ENCODE data around the gene ITGB7.

The ITGB7 gene

GRCh38 chr12:53219292-53219955, 12.4 kb upstream of the ITGB7 start:
- CTCF ChIA-PET, result interaction anchor here (0.5 to 1.6 kb wide), 6 partner anchors 32 to 153 kb away, joined by 3 to 5 read pairs (median 4); partner anchors contain the start of genes AAAS and PFDN5
- Histone ChIP-seq H3K4me3 (ENCODE audit: low read depth, low read length) (peak overlapping the region; percentile 28), H3K9me3 (ENCODE audit: control insufficient read depth, insufficient read depth, low read depth, low read length) (no peaks in the 10 kb centered on the region), H3K36me3 (ENCODE audit: control insufficient read depth in 2 of 2, insufficient read depth in 1 of 2, low read length in 2 of 2) (peaks cover 0 to 5% of the 10 kb centered on the region in 2 experiments; a peak in 1 of 3 replicates), H3K27ac (ENCODE audit: extremely low read depth, low read depth, low read length) (no peak overlapping the region), H3K4me1 (ENCODE audit: control insufficient read depth, insufficient read depth, low read length) (peaks cover 4% of the 10 kb centered on the region)
- TF ChIP-seq ZFP69B (tag by site-specific recombination; IDR thresholded peaks at IDR 0.05) (peak; percentile 24; the same call in 1 of the 2 replicates), TRIM28 (IDR thresholded peaks at IDR 0.05; ENCODE audit: borderline replicate concordance, low read length) (no peak), ZNF580 (tag by site-specific recombination; IDR thresholded peaks at IDR 0.05) (0 out of 2 replicates have a peak, but pooled peaks have one; percentile 6), PATZ1 (tag by site-specific recombination; IDR thresholded peaks at IDR 0.05) (peak; percentile 52), ZNF335 (tag by site-specific recombination; conservative IDR thresholded peaks at IDR 0.05) (peak; percentile 74), ZBTB20 (tag by site-specific recombination; IDR thresholded peaks at IDR 0.05) (peak; percentile 81; the same call in 1 of the 2 replicates), SP7 (tag by site-specific recombination; IDR thresholded peaks at IDR 0.05) (no peak), ZBTB11 (tag by site-specific recombination; conservative IDR thresholded peaks at IDR 0.05; ENCODE audit: low read depth) (0 out of 2 replicates have a peak, but pooled peaks have one; percentile 15), HIC1 (tag by site-specific recombination; IDR thresholded peaks at IDR 0.05) (peak; percentile 20; the same call in 1 of the 2 replicates), FEZF1 (tag by site-specific recombination; IDR thresholded peaks at IDR 0.05) (no peak), ZNF658 (tag by site-specific recombination; IDR thresholded peaks at IDR 0.05) (no peak), ZNF654 (tag by site-specific recombination; IDR thresholded peaks at IDR 0.05; ENCODE audit: low read depth) (no peak), OSR2 (tag by site-specific recombination; IDR thresholded peaks at IDR 0.05) (0 out of 2 replicates have a peak, but pooled peaks have one; percentile 5), ZSCAN16 (tag by site-specific recombination; IDR thresholded peaks at IDR 0.05) (0 out of 2 replicates have a peak, but pooled peaks have one; percentile 75), ZNF394 (tag by site-specific recombination; IDR thresholded peaks at IDR 0.05; ENCODE audit: borderline replicate concordance) (peak; percentile 14; the same call in 1 of the 2 replicates), ZNF548 (tag by site-specific recombination; IDR thresholded peaks at IDR 0.05) (0 out of 2 replicates have a peak, but pooled peaks have one; percentile 23), ZNF423 (tag by site-specific recombination; IDR thresholded peaks at IDR 0.05) (peak; percentile 10; the same call in 1 of the 2 replicates), MZF1 (tag by site-specific recombination; IDR thresholded peaks at IDR 0.05; ENCODE audit: borderline replicate concordance) (no peak), EGR2 (tag by site-specific recombination; IDR thresholded peaks at IDR 0.05; ENCODE audit: low read depth) (peak; percentile 99), ZNF600 (tag by site-specific recombination; IDR thresholded peaks at IDR 0.05) (peak; percentile 63), ZNF121 (tag by site-specific recombination; IDR thresholded peaks at IDR 0.05) (no peak), ZBTB17 (tag by site-specific recombination; IDR thresholded peaks at IDR 0.05) (peak; percentile 13; the same call in 1 of the 2 replicates), ZSCAN4 (tag by site-specific recombination; IDR thresholded peaks at IDR 0.05) (peak; percentile 97), ZFHX2 (tag by site-specific recombination; conservative IDR thresholded peaks at IDR 0.05) (peak; percentile 100), ZNF223 (tag by site-specific recombination; IDR thresholded peaks at IDR 0.05) (no peak), KLF10 (tag by site-specific recombination; IDR thresholded peaks at IDR 0.05) (no peak)
- TF ChIP-seq, protein P1, sequence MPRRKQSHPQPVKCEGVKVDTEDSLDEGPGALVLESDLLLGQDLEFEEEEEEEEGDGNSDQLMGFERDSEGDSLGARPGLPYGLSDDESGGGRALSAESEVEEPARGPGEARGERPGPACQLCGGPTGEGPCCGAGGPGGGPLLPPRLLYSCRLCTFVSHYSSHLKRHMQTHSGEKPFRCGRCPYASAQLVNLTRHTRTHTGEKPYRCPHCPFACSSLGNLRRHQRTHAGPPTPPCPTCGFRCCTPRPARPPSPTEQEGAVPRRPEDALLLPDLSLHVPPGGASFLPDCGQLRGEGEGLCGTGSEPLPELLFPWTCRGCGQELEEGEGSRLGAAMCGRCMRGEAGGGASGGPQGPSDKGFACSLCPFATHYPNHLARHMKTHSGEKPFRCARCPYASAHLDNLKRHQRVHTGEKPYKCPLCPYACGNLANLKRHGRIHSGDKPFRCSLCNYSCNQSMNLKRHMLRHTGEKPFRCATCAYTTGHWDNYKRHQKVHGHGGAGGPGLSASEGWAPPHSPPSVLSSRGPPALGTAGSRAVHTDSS (tag by site-specific recombination; IDR thresholded peaks at IDR 0.05), result no peak
- POLR2A ChIA-PET, result interaction anchor here (0.6 to 2.5 kb wide), 15 partner anchors 8 to 102 kb away, joined by 3 to 9 read pairs (median 4); partner anchors contain the start of genes AAAS and PFDN5
